ENCODE data around the gene FLCN.

Gene FLCN

GRCh38 chr17:17183744-17184143 lies 53.2 kb downstream of the FLCN start:
- DNase-seq: no peak

GRCh38 chr17:17182598-17183136 lies 54.3 kb downstream of the FLCN start:
- peak in 1 of 3 experiments; percentile 0 for DNase-seq

- no peak for DNase-seq
Measured at GRCh38 chr17:17181666-17182597, 55.0 kb downstream of the FLCN start.

DNA sequence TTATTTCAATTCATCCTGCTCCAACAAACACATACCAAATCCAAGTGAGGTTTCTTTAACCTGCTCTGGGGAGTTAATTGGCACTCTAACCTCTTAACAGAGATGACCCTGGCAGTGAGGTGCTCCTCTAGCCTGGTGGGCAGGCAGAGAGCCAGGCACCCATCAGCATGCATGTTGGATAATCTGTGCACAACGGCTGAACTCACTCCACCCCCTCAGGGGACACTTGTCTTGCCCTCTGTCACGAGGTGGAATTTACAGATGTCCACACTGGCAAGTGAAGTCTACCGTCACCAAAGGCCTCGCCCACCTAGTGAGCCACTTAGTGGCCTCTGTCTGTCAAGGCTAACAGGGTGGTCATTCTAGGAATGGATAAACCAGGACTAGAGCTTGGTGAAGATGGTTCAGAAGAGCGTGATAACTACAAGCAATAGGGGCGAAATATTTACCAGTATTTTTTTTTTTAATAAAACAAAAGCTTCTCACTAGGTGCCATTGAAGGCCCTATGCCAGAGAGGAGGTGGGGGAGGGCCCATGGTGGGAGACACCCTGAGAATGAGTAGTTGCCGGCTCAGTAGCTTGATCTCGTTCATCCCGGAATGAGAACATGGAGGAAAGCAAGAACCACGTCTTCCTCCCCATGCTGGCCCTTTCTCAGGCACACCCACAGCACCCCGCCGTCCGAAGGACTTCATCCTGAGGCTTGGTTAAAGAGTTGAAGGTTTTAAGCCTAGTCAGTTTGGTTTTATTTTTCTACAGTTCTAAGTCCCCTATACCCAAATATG lies 56.0 kb downstream of the FLCN start:
- no peak for DNase-seq

- no peak for DNase-seq
Measured at GRCh38 chr17:17180141-17180603, 56.8 kb downstream of the FLCN start.

- DNase-seq: no peak
Measured at GRCh38 chr17:17179371-17179827, 57.6 kb downstream of the FLCN start.

- no peak for DNase-seq
Measured at GRCh38 chr17:17177176-17177575, 59.8 kb downstream of the FLCN start.

DNA sequence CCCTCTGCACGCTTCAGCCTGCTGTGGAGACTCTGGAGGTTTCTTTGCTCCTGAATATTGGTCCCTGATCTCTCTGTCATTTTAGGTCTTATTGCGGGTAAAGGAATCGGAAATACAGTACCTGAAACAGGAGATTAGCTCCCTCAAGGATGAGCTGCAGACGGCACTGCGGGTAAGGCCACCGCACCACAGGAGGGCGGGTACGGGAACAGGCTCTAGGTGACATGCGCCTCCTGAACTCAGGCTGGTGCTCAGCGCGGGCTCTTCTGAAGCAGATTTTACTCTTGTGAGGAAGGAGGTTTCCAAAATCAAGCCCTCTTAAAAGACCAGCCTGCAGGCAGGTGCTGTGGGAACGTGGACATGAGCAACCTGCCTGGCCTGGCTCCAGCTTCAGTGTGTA lies 60.6 kb downstream of the FLCN start:
- no peak for DNase-seq

- no peak for DNase-seq
Measured at GRCh38 chr17:17175917-17176316, 61.1 kb downstream of the FLCN start.

- no peak for DNase-seq
Measured at GRCh38 chr17:17175340-17175739, 61.6 kb downstream of the FLCN start.

DNA sequence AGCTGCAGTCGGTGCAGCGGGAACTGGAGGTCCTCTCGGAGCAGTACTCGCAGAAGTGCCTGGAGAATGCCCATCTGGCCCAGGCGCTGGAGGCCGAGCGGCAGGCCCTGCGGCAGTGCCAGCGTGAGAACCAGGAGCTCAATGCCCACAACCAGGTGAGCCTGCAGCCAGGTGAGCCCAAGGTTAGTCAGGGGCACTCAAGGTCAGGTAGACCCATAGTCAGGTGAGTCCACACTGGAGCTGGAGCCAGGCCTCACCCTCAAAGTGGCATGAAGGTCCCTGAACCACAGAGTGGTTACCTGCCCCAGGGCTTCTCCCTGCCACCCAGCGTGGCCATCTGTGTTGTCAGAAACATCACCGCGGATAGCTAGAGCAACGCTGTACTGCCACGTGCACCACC lies 63.0 kb downstream of the FLCN start:
- no peak for DNase-seq

GRCh38 chr17:17172990-17173389 lies 64.0 kb downstream of the FLCN start:
- DNase-seq: no peak

DNA sequence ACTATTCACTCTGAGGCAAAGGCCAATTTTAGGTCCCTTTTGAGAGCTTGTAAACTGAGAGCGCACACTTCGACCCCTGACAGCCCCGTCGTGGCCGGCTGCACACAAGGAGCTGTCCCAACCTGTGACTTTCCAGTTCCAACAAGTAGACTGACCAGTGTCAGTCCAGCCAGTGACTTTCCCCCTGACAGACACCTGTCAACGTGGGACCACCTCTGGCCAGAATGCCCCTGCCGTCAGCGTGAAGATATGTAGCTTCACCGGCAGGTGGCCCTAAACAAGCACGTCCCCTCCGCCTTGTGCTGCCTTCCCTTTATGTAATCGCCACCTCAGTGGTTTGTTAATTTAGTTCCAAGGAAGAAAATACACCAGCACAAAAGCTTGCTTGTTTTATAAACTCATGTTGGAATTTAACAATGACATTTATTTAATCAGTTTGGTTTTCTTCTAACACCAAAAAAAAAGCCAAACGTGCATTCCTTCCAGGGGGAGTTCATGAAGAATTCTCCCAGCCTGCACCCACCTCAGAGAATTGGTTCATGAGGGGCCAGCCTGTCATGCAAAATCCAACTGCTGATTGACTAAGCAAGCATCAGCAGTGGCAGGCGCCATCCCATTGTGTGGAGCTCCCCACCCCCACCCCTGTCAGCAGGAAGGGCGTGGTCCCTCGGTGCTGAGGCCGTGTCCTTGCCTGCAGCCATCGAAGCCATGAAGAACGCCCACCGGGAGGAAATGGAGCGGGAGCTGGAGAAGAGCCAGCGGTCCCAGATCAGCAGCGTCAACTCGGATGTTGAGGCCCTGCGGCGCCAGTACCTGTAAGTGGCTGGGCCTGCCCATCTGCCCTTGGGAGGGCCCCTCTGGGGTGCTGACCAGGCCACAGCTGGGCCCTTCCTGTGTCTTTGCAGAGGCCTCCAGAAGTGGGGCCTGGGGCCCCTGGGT lies 64.7 kb downstream of the FLCN start:
- no peak for DNase-seq

GRCh38 chr17:17171186-17171585 lies 65.8 kb downstream of the FLCN start:
- DNase-seq: no peak

DNA sequence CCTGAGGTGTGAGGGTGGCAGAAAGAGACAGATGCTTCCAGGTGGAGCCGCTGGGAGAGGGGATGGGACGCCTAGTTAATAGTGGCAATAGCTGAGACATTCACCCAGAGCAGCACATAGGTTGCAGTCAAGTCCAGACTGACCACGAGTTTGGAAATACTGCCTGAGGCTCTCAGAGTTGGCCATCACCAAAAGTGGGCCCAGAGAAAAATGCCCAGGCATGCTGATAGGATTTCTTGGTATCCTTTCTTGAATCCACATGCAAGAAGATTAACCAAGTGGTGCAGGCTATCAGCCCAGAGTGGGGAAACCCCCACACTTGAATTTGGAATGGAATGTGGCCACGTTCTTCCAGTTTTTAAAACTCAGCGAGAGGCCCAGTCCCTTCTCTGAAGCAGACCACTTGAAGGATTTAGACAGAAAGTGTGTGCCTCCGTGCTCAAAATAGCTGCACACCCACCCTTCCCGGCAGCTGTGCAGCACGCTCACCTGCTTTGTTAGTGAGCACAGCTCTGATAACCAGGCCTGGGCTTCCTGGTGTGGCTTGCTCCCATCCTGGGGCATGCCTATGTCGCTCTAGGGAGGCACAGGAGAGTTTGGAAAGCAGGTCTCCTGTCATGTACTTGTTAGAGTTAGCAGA lies 66.5 kb downstream of the FLCN start:
- no peak for DNase-seq

- DNase-seq: no peak
Measured at GRCh38 chr17:17169396-17169795, 67.6 kb downstream of the FLCN start.

- DNase-seq: no peak
Measured at GRCh38 chr17:17168401-17168800, 68.6 kb downstream of the FLCN start.

GRCh38 chr17:17167986-17168385 lies 69.0 kb downstream of the FLCN start:
- DNase-seq: no peak

- no peak for DNase-seq
Measured at GRCh38 chr17:17167356-17167755, 69.6 kb downstream of the FLCN start.

- no peak for DNase-seq
Measured at GRCh38 chr17:17166446-17166845, 70.5 kb downstream of the FLCN start.

DNA sequence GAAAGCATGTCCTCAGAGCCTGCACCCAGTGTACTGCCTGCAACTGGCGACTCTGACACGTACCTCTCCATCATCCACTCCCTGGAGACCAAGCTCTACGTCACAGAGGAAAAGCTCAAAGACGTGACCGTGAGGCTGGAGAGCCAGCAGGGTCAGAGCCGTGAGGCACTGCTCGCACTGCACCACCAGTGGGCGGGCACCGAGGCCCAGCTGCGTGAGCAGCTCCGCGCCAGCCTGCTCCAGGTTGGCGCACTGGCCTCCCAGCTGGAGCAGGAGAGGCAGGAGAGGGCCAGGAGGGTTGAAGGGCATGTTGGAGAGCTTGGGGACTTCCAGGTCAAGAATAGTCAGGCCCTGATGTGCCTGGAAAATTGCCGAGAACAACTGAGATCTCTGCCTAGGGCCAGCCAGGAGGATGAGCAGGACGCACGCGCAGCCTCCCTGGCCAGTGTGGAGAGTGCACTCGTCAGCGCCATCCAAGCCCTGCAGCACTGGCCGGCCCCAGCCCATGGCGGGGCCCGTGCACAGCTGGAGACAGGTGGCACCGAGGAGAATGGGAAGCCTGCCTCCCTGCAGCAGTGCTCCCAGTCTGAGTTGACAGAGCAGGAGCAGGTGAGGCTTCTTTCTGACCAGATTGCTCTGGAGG lies 71.2 kb downstream of the FLCN start:
- no peak for DNase-seq

Measured in NCI-H1417 (cell line).